Right cardiac atrium (tissue), 5 donors: Measurements from ENCODE around the gene COG3. TPM values are rescaled to one million over a fixed set of nuclear protein-coding genes. Genes with fewer than 3 reads are reported as not detected.

Source experiments
- ATAC-seq, 2 donors: fragments of 200-7000 bp; cut with Tn5 transposase; one replicate each; pipeline versions ENCODE4 v1.8.0 to v1.9.1; 2020; ENCODE audit warnings: moderate library complexity in 2 of 2, mild to moderate bottlenecking in 1 of 2
- DNase-seq, 3 donors: peaks; one replicate each; pipeline ENCODE4 v3.0.0-alpha.2; 2020
- H3K27ac ChIP-seq: one replicate; pipeline ENCODE4 v1.5.1; 2013; ENCODE audit warnings: mild to moderate bottlenecking, low read length, control low read depth, moderate library complexity
- H3K27me3 ChIP-seq: one replicate; pipeline ENCODE4 v1.6.1; 2013; ENCODE audit not compliant: control insufficient read depth, insufficient read depth
- H3K4me1 ChIP-seq: one replicate; pipeline ENCODE4 v1.6.1; 2013; ENCODE audit warnings: low read length; ENCODE audit not compliant: control insufficient read depth, insufficient read depth
- H3K4me3 ChIP-seq: one replicate; pipeline ENCODE4 v1.5.1; 2013; ENCODE audit warnings: low read length, control low read depth
- H3K9me3 ChIP-seq: one replicate; pipeline ENCODE4 v1.6.1; 2013; ENCODE audit warnings: low read length; ENCODE audit not compliant: control insufficient read depth
- WGBS: extraction: QIAGEN DNeasy Blood & Tissue Kit; methylation state at CpG from one replicate; pipeline ENCODE4 v1.1.7; 2013; 5-methylcytosine and 5-hydroxymethylcytosine counted together
- intact Hi-C, 4 donors: fragments of 100-400 bp; cut with DNase I; formaldehyde crosslinking; loops; one replicate each; pipeline versions ENCODE4 v1.11.0 to v1.14.0; 2022 to 2023
- polyA plus RNA-seq: library from polyadenylated mRNA; stranded (reverse); fragments of 200-250 nt; gene quantifications from one replicate; pipeline ENCODE4 v1.2.3, GENCODE V29; 2013
- total RNA-seq, 4 donors: library from RNA; stranded (reverse); fragmentation: NEBNext Ultra II Directional; extraction: Animal tissue kit (Norgen Biotek cat#: 25700); gene quantifications; one replicate each; pipeline ENCODE4 v1.2.1, GENCODE V29; 2021
- donor health status: healthy with polysubstance abuse.
- donor health status: DM: no; HTN: yes; CAD: no.
- donor health status: DM: no; HTN: no; CAD: no.
- donor health status: DM: no; HTN: yes; CAD: no; lungs with severe emphysema.
- donor health status: DM: yes; HTN: yes; CAD: no.

COG3 gene
- total and polyA plus RNA-seq, 5 donors, result 10.4 to 23.9 (median 17.5) TPM

- Histone ChIP-seq H3K4me3 (no peak overlapping the region), H3K27ac (no peak overlapping the region), H3K27me3 (no peaks in the 10 kb centered on the region), H3K9me3 (no peaks in the 10 kb centered on the region), H3K4me1 (no peaks in the 10 kb centered on the region)
- DNase-seq (no peak), ATAC-seq (no peak)
- intact Hi-C loops, result no loop called here
- 70% methylated on average over 9 of the region's 9 CpGs for WGBS
Observed at GRCh38 chr13:45447050-45447661, 17.6 kb upstream of the COG3 start.

DNA sequence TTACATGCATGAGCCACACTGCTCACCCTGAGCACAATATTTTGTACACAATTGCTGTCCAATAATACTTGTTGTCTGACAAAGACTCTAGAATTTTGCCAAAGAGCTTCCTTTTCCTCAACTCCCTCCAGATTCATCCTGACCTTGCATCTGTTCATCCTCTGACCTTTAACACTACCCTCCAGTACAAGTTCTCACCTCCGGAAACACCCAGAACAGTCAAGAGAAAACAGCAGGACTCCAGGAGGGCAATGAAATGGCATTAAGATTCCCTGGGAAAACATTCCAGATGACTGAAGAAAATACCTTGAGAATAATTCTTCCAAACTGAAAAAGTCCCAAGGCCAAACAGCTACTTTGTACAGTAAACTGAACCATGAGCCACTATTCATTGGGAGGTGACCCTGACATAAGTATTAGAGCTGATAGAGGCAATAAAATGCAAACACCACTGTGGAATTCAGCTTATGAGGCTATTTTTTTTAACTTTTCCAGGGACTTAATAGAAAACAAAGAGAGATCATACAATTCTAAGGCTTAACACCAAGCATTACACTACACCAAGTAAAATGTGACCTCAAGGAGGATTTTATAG, 15.7 kb upstream of the COG3 start:
- H3K9me3 ChIP-seq, result no peaks in the 10 kb centered on the region
- no peak overlapping the region for H3K27ac ChIP-seq
- WGBS, result 79% methylated on average over 1 of the region's 1 CpG
- no peak for ATAC-seq
- no peak for DNase-seq
- H3K27me3 ChIP-seq, result no peaks in the 10 kb centered on the region
- no peak overlapping the region for H3K4me3 ChIP-seq
- intact Hi-C loops, result no loop called here
- no peaks in the 10 kb centered on the region for H3K4me1 ChIP-seq

GRCh38 chr13:45451282-45451681, 13.5 kb upstream of the COG3 start:
- Histone ChIP-seq H3K4me3 (no peak overlapping the region), H3K27me3 (no peaks in the 10 kb centered on the region), H3K27ac (no peak overlapping the region), H3K9me3 (no peaks in the 10 kb centered on the region), H3K4me1 (no peaks in the 10 kb centered on the region)
- DNase-seq, result no peak
- intact Hi-C loops, result no loop called here
- WGBS, result 91% methylated on average over 4 of the region's 4 CpGs
- ATAC-seq, result no peak

DNA sequence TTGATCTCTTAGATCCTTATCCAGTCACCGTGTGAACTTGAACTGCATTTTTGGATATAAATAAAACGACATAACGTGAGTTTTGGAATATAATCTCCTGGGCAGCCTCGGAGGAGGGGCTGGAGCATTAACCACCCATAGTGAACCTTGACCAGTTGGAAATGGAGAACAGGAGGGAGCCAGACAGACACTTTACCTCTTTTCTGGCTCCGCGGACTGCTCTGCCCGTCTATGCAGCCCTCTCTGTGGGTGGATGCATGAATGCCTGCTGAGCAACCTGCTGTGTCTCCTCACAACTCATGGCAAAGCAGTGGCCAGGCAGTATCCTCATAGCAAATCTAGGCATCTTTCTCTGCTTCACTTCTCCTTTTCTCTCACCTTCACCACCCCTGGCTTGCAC, 10.5 kb upstream of the COG3 start:
- 62% methylated on average over 7 of the region's 7 CpGs for WGBS
- ATAC-seq (no peak), DNase-seq (no peak)
- H3K9me3 ChIP-seq, result no peaks in the 10 kb centered on the region
- intact Hi-C loops, result no loop called here
- H3K4me1 ChIP-seq, result no peaks in the 10 kb centered on the region
- H3K4me3 ChIP-seq, result no peak overlapping the region
- H3K27me3 ChIP-seq, result no peaks in the 10 kb centered on the region
- H3K27ac ChIP-seq, result no peak overlapping the region

DNA sequence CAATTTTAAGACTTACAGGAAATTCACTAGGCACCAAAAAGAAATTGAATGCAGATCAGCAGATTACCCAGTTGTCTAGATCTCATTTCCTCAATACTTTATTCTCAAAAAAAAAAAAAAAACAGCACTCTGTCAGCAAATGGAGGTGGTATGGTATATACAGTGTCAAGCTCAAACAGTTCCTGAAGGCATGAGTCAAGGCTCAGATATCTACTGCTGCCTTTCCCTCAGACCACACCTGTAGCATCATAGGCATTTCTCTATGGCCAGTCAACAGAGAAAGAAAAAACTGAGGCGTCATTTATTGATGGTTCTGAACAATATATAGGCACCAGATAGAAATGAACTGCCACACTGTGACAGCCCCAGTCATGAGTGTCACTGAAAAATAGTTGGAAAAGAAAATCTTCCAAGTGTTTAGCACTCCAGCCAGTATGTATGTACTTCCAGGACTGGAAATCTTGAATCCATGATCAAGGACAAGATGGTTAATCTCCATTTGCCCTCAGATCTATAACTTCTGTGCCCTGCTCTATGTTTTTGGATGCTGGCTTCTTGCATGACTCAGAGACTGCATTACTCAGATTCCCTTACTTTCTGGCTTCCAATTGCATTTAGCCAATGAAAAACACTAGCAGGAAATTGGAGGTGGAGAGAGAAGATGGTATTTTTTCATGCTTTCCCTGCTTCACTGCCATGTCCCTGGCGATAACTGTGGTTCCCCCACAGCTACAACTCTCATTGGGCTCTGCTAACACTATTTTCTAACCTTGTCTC, 8.4 kb upstream of the COG3 start:
- intact Hi-C loops, result no loop called here
- Histone ChIP-seq H3K4me1 (no peaks in the 10 kb centered on the region), H3K27ac (no peak overlapping the region), H3K27me3 (no peaks in the 10 kb centered on the region), H3K4me3 (no peak overlapping the region), H3K9me3 (no peaks in the 10 kb centered on the region)
- DNase-seq (no peak), ATAC-seq (no peak)
- 92% methylated on average over 2 of the region's 2 CpGs for WGBS

- Histone ChIP-seq H3K9me3 (no peaks in the 10 kb centered on the region), H3K4me3 (peak overlapping the region; percentile 76), H3K4me1 (peaks cover 3% of the 10 kb centered on the region), H3K27ac (peak overlapping the region; percentile 91), H3K27me3 (no peaks in the 10 kb centered on the region)
- 82% methylated on average over 9 of the region's 9 CpGs for WGBS
- DNase-seq, result peak in 1 of 3 donors; percentile 57
- no peak for ATAC-seq
- intact Hi-C loops, result loop anchor here in 2 of 4 donors (10.0 kb wide), 2 partner anchors 49 to 89 kb away; partner anchors contain the start of gene SLC25A30 (in 1 of the 2)
Observed at GRCh38 chr13:45464141-45464686, 525 bp upstream of the COG3 start.

DNA sequence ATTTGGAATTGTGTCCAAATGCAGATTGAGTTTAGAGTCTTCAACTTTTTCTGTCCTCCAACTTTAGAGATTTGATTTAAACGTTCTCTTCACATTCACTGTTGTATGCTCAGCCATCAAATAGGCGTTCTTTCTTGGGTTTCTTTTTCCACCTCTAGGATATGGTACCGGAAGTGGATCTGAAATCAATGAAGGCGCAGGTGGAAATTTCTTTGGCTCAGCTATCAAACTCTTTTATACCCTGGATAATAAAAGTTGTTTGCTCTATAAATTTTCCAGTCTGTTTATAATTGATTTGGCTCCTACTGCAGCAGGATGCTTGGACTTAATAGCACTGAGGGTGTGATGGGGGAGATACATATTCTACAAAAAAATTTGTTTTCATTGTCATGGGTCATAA, 1.6 kb downstream of the COG3 start:
- no peaks in the 10 kb centered on the region for H3K9me3 ChIP-seq

DNA sequence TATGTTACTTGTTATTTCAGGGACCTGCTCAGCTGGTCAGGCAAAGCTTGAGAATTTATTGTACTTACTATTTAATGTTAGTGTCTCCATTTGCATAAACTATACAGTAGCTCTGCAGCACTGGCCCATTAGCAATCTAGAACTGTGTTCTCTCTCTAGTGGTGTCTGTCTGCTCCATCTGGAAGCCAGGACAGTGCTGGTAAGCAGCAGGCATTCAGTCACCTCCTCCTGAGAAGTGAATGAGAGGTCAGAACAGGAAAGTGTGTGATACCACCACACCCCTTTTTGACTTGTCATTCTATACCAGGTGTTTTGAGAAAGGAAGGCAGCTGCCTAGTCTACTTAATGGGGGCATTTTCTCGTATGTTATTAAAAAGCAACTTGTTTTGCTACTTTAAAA, 3.9 kb downstream of the COG3 start:
- intact Hi-C loops, result loop anchor here in 2 of 4 donors (10.0 kb wide), 2 partner anchors 54 to 94 kb away; partner anchors contain the start of gene SLC25A30 (in 1 of the 2)
- no peak overlapping the region for H3K4me3 ChIP-seq
- no peak overlapping the region for H3K27ac ChIP-seq
- 54% methylated on average over 1 of the region's 1 CpG for WGBS
- no peaks in the 10 kb centered on the region for H3K27me3 ChIP-seq
- ATAC-seq (no peak), DNase-seq (no peak)
- H3K9me3 ChIP-seq, result no peaks in the 10 kb centered on the region
- H3K4me1 ChIP-seq, result peaks cover 3% of the 10 kb centered on the region

More for the DNA sequence above, 1.6 kb downstream of the COG3 start:
- no peak overlapping the region for H3K27ac ChIP-seq
- H3K4me1 ChIP-seq, result peaks cover 3% of the 10 kb centered on the region
- intact Hi-C loops, result loop anchor here in 2 of 4 donors (10.0 kb wide), 2 partner anchors 52 to 92 kb away; partner anchors contain the start of gene SLC25A30 (in 1 of the 2)
- no peak for ATAC-seq
- 77% methylated on average over 4 of the region's 4 CpGs for WGBS
- DNase-seq, result no peak
- no peak overlapping the region for H3K4me3 ChIP-seq
- H3K27me3 ChIP-seq, result no peaks in the 10 kb centered on the region

DNA sequence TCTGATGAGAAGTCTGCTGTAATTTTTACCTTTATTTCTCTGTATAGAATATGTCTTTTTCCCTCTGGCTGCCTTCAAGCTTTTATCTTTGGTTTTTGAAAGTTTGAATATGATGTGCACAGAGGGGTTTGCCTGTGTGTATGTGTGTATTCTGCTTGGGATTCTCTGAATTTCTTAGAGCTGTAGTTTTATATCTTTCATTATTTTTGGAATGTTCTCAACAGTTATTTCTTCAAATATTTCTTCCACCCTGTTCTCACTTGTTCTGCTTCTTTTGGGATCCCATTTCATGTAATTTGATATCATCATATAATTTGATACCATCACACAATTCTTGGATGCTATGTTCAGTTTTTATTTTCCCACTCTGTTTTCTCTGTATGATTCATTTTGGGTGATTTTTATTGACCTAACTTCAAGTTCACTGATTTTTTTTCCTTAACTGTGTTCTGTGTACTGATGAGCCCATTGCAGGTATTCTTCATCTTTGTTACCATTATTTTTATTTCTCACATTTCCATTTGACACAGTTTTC, 7.5 kb downstream of the COG3 start:
- no peak for ATAC-seq
- no peaks in the 10 kb centered on the region for H3K9me3 ChIP-seq
- H3K27ac ChIP-seq, result no peak overlapping the region
- H3K4me1 ChIP-seq, result no peaks in the 10 kb centered on the region
- no peaks in the 10 kb centered on the region for H3K27me3 ChIP-seq
- H3K4me3 ChIP-seq, result no peak overlapping the region
- no peak for DNase-seq
- intact Hi-C loops, result loop anchor here in 1 of 4 donors (10.0 kb wide), 1 partner anchor 97 kb away; no protein-coding TSS in a partner anchor

DNA sequence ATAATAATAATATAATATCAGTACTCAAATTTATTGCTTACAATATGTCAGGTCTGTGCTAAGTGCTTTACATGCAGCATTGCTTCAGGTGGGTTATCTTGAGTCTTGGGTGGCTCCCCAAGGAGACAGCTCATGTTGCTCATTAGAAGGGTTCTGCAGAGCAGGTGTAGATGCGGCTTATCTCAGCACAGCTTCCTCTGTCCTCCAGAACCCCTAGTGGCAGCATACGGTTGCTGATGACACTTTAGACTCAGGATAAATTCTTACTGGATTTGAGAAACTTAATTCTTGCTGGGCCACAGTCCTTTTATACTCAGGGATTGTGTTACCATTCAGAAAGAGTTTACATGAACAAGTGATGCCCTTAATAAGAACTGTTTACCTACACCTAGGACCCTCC, 8.9 kb downstream of the COG3 start:
- intact Hi-C loops, result loop anchor here in 1 of 4 donors (10.0 kb wide), 1 partner anchor 99 kb away; no protein-coding TSS in a partner anchor
- H3K4me1 ChIP-seq, result no peaks in the 10 kb centered on the region
- 65% methylated on average over 2 of the region's 2 CpGs for WGBS
- DNase-seq (no peak), ATAC-seq (no peak)
- H3K27ac ChIP-seq, result no peak overlapping the region
- H3K4me3 ChIP-seq, result no peak overlapping the region
- no peaks in the 10 kb centered on the region for H3K27me3 ChIP-seq
- H3K9me3 ChIP-seq, result no peaks in the 10 kb centered on the region
